ENCODE data around the gene CDH15. TPM values are rescaled to one million over a fixed set of nuclear protein-coding genes. Genes with fewer than 3 reads are reported as not detected.
"Not testable (repeated sequence)": the region's sequence is repeated elsewhere in the genome, so short reads cannot be mapped to it uniquely, and the experiment has no call there.

Gene CDH15
- total and polyA plus RNA-seq, 8 donors = 0.29 to 4.2 (median 0.43) TPM

- no peak for TF ChIP-seq CTCF (IDR thresholded peaks at IDR 0.05)
- intact Hi-C loops (cut with DNase I) = no loop called here
- H3K27ac ChIP-seq = peak overlapping the region in 1 of 2 donors; percentile 62
Observed at GRCh38 chr16:89242795-89243200, 71.2 kb downstream of the CDH15 start.

GRCh38 chr16:89243664-89244063, 72.1 kb downstream of the CDH15 start:
- H3K36me3 ChIP-seq = no peaks in the 10 kb centered on the region
- H3K27me3 ChIP-seq = peaks cover 0 to 11% of the 10 kb centered on the region in 2 donors
- ATAC-seq (no peak), DNase-seq (no peak)
- no peak for TF ChIP-seq CTCF (IDR thresholded peaks at IDR 0.05)
- intact Hi-C loops (cut with DNase I) = no loop called here
- H3K4me3 ChIP-seq = no peak overlapping the region
- peaks cover 0 to under 1% of the 10 kb centered on the region in 2 donors for H3K9me3 ChIP-seq
- H3K4me1 ChIP-seq = peaks cover 6 to 18% of the 10 kb centered on the region in 2 donors
- H3K27ac ChIP-seq = peak overlapping the region; percentile 62 to 65

More at GRCh38 chr16:89242795-89243200, 71.2 kb downstream of the CDH15 start:
- no peaks in the 10 kb centered on the region for H3K9me3 ChIP-seq
- no peaks in the 10 kb centered on the region for H3K36me3 ChIP-seq
- peaks cover 0 to 2% of the 10 kb centered on the region in 2 donors for H3K27me3 ChIP-seq
- H3K4me1 ChIP-seq = peaks cover 6 to 18% of the 10 kb centered on the region in 2 donors
- DNase-seq (no peak), ATAC-seq (no peak)
- no peak overlapping the region for H3K4me3 ChIP-seq

GRCh38 chr16:89244264-89244663, 72.7 kb downstream of the CDH15 start:
- not testable (repeated sequence) for DNase-seq
- H3K4me1 ChIP-seq = peaks cover 6 to 18% of the 10 kb centered on the region in 2 donors

GRCh38 chr16:89244754-89245153, 73.2 kb downstream of the CDH15 start:
- Histone ChIP-seq H3K4me3 (no peak overlapping the region), H3K27ac (peak overlapping the region; percentile 62 to 65), H3K27me3 (peaks cover 0 to 11% of the 10 kb centered on the region in 2 donors), H3K4me1 (peaks cover 6 to 16% of the 10 kb centered on the region in 2 donors), H3K36me3 (no peaks in the 10 kb centered on the region), H3K9me3 (peaks cover 0 to 5% of the 10 kb centered on the region in 2 donors)
- intact Hi-C loops (cut with DNase I) = no loop called here
- DNase-seq = peak in 2 of 4 donors; percentile 85 to 90
- no peak for TF ChIP-seq CTCF (IDR thresholded peaks at IDR 0.05)
- peak; percentile 54 for ATAC-seq

More at GRCh38 chr16:89244264-89244663, 72.7 kb downstream of the CDH15 start:
- H3K9me3 ChIP-seq; intact Hi-C loops (cut with DNase I); ATAC-seq; H3K36me3 ChIP-seq; H3K4me3 ChIP-seq: not testable (repeated sequence)
- Histone ChIP-seq H3K27me3 (peaks cover 0 to 11% of the 10 kb centered on the region in 2 donors), H3K27ac (peak overlapping the region; percentile 62 to 65)

Other genes starting within 250 kb of the CDH15 start
- gene CBFA2T3, start 194.5 kb upstream of the CDH15 start, total RNA-seq = 10 to 100 TPM in 1 of 2 donors, 1 to 10 TPM in 1; 8.9 to 10.4 TPM
- 1 to 10 TPM; 3.8 to 6.8 (median 4.8) TPM for gene CBFA2T3, start 194.5 kb upstream of the CDH15 start, polyA plus RNA-seq (ENCODE audit: insufficient read length in 6 of 6)
- 10 to 100 TPM; 34.4 to 38.4 TPM for gene ACSF3, start 77.9 kb upstream of the CDH15 start, total RNA-seq
- 10 to 100 TPM; 30.0 to 36.7 (median 33.4) TPM for gene ACSF3, start 77.9 kb upstream of the CDH15 start, polyA plus RNA-seq (ENCODE audit: insufficient read length in 6 of 6)
- gene SLC22A31, start 28.8 kb downstream of the CDH15 start, total RNA-seq = 100 to 1,000 TPM; 171 to 283 TPM
- gene SLC22A31, start 28.8 kb downstream of the CDH15 start, polyA plus RNA-seq (ENCODE audit: insufficient read length in 6 of 6) = 1 to 10 TPM in 3 of 6 donors, under 1 TPM in 3; 0.70 to 2.5 (median 1.1) TPM
- gene ZNF778, start 46.0 kb downstream of the CDH15 start, total RNA-seq = 1 to 10 TPM; 8.1 to 9.5 TPM
- 1 to 10 TPM; 4.0 to 6.4 (median 5.7) TPM for gene ZNF778, start 46.0 kb downstream of the CDH15 start, polyA plus RNA-seq (ENCODE audit: insufficient read length in 6 of 6)

All from left lung (tissue), 10 donors.